Stimulated activated CD4-positive, alpha-beta T cell treated with anti-CD3 and anti-CD28 coated beads, Interleukin-4, amount 100 ng/mL, for 24 hours (primary cell): ENCODE data around the gene ZNF283.
"Not testable (repeated sequence)": the region's sequence is repeated elsewhere in the genome, so short reads cannot be mapped to it uniquely, and the experiment has no call there.

Source experiments
- DNase-seq: peaks from one replicate; pipeline ENCODE4 v3.0.0-alpha.2; 2020

The ZNF283 gene

GRCh38 chr19:43866923-43867322 is 39.8 kb downstream of the ZNF283 start:
- not testable (repeated sequence) for DNase-seq

GRCh38 chr19:43872547-43873336 is 45.6 kb downstream of the ZNF283 start:
- no peak for DNase-seq

- DNase-seq = no peak
Observed at GRCh38 chr19:43880483-43880882, 53.4 kb downstream of the ZNF283 start.

- no peak for DNase-seq
Observed at GRCh38 chr19:43883864-43884263, 56.7 kb downstream of the ZNF283 start, which contains the start of gene ZNF404. TSS of gene ZNF404 (minus strand) at chr19:43883964.

GRCh38 chr19:43895727-43896308 is 68.7 kb downstream of the ZNF283 start:
- no peak for DNase-seq
